HepG2 (cell line): ENCODE data around the gene TBC1D16. TPM values are rescaled to one million over a fixed set of nuclear protein-coding genes. Genes with fewer than 3 reads are reported as not detected.
A peak's percentile ranks its signal among the peaks of the same experiment; 100 is the strongest.

Source experiments
- CEBPG ChIP-seq: IDR thresholded peaks from 2 replicates; pipeline ENCODE4 v1.6.1; 2016
- GATAD2A ChIP-seq: IDR thresholded peaks from 2 replicates; pipeline ENCODE4 v1.6.1; 2016
- KDM4B ChIP-seq: sonication (generic); formaldehyde crosslinking; IDR thresholded peaks from 2 replicates; pipeline ENCODE4 v1.4.0; 2020; ENCODE audit warnings: missing genetic modification reagents
- NFIB ChIP-seq: sonication (generic); formaldehyde crosslinking; IDR thresholded peaks from 2 replicates; pipeline ENCODE4 v1.9.0; 2021; ENCODE audit warnings: missing genetic modification reagents, mild to moderate bottlenecking, borderline replicate concordance
- PHF8 ChIP-seq: sonication (generic); formaldehyde crosslinking; IDR thresholded peaks from 2 replicates; pipeline ENCODE4 v1.5.0; 2020; ENCODE audit warnings: missing genetic modification reagents
- POLR2G ChIP-seq: fragments of 200-400 bp; formaldehyde crosslinking; IDR thresholded peaks from 2 replicates; pipeline ENCODE4 v1.6.1; 2018; ENCODE audit warnings: mild to moderate bottlenecking, low read depth, low read length, moderate library complexity
- REPIN1 ChIP-seq: sonication (generic); formaldehyde crosslinking; IDR thresholded peaks from 2 replicates; pipeline ENCODE4 v1.8.0; 2022; ENCODE audit warnings: missing genetic modification reagents, low read depth, mild to moderate bottlenecking, borderline replicate concordance
- SKIL ChIP-seq: sonication (generic); formaldehyde crosslinking; IDR thresholded peaks from 2 replicates; pipeline ENCODE4 v1.8.0; 2022; ENCODE audit warnings: missing genetic modification reagents, mild to moderate bottlenecking, moderate library complexity, borderline replicate concordance
- SP1 ChIP-seq, 2 experiments: fragments of 450-650 bp in 1 of 2; sonication (generic) in 1 of 2; formaldehyde crosslinking in 1 of 2; IDR thresholded peaks; 2 replicates each; pipeline versions ENCODE4 v1.4.0 to v1.6.1; 2016 to 2020; ENCODE audit warnings: missing genetic modification reagents in 1 of 2
- STAT6 ChIP-seq: sonication (generic); formaldehyde crosslinking; IDR thresholded peaks from 2 replicates; pipeline ENCODE4 v1.4.0; 2020; ENCODE audit warnings: missing genetic modification reagents, mild to moderate bottlenecking, borderline replicate concordance
- ZHX2 ChIP-seq, 2 experiments: sonication (generic) in 1 of 2; formaldehyde crosslinking in 1 of 2; IDR thresholded peaks; 2 replicates each; pipeline versions ENCODE4 v1.6.1 to v1.9.0; 2014 to 2022; ENCODE audit warnings: antibody characterized with exemption in 1 of 2, borderline replicate concordance in 1 of 2, inconsistent platforms in 1 of 2, low read depth in 1 of 2, missing genetic modification reagents in 1 of 2
- ZMYM4 ChIP-seq: sonication (generic); formaldehyde crosslinking; IDR thresholded peaks from 2 replicates; pipeline ENCODE4 v1.8.1; 2023; ENCODE audit warnings: mild to moderate bottlenecking, missing genetic modification reagents
- ZNF234 ChIP-seq: sonication (generic); formaldehyde crosslinking; conservative IDR thresholded peaks from 2 replicates; pipeline ENCODE4 v1.5.1; 2020; ENCODE audit warnings: mild to moderate bottlenecking, missing genetic modification reagents
- ZNF24 ChIP-seq: fragments of 450-650 bp; IDR thresholded peaks from 2 replicates; pipeline ENCODE4 v1.6.1; 2017; ENCODE audit warnings: antibody characterized with exemption, mild to moderate bottlenecking
- ZNF430 ChIP-seq: sonication (generic); formaldehyde crosslinking; IDR thresholded peaks from 2 replicates; pipeline ENCODE4 v1.9.0; 2021; ENCODE audit warnings: mild to moderate bottlenecking, missing genetic modification reagents
- ZNF446 ChIP-seq: sonication (generic); formaldehyde crosslinking; IDR thresholded peaks from 2 replicates; pipeline ENCODE4 v1.5.0; 2020; ENCODE audit warnings: mild to moderate bottlenecking, missing genetic modification reagents
- ZNF678 ChIP-seq: sonication (generic); formaldehyde crosslinking; IDR thresholded peaks from 2 replicates; pipeline ENCODE4 v1.4.0; 2020; ENCODE audit warnings: mild to moderate bottlenecking, missing genetic modification reagents
- ZSCAN29 ChIP-seq: sonication (generic); formaldehyde crosslinking; conservative IDR thresholded peaks from 2 replicates; pipeline ENCODE4 v1.4.0; 2020; ENCODE audit warnings: mild to moderate bottlenecking, missing genetic modification reagents
- polyA plus RNA-seq, 8 experiments: library from polyadenylated mRNA; depleted of rRNA in 3 of 8; stranded (reverse) in 7 of 8; unstranded in 1 of 8; fragments of >200 nt; fragmentation: Illumina TruSeq in 4 of 8; extraction: Trizol in 4 of 8; gene quantifications; 2 replicates each; pipeline versions ENCODE4 v1.2.1 to v1.2.3, GENCODE V29; 2011 to 2016; ENCODE audit warnings: low read depth in 4 of 8, missing spikeins in 1 of 8, mixed read lengths in 1 of 8; ENCODE audit not compliant: insufficient read depth in 1 of 8
- total RNA-seq, 5 experiments: library from RNA; depleted of rRNA; stranded (reverse); fragments of >200 nt; fragmentation: Illumina TruSeq; extraction: Trizol; gene quantifications; 2 replicates each; pipeline ENCODE4 v1.2.3, GENCODE V29; 2016; ENCODE audit warnings: low read depth in 1 of 5

Gene TBC1D16
- total and polyA plus RNA-seq, 2 of the 13 experiments (the other 11 are each of a cell fraction or from before 2014, with no cell fraction given) = 14.9 to 24.9 TPM

GRCh38 chr17:79988185-79988971 lies 47.3 kb downstream of the TBC1D16 start (continued):
- TF ChIP-seq ZSCAN29 (CRISPR knock-in tag) (peak; percentile 93), ZMYM4 (CRISPR knock-in tag) (peak; percentile 74), CEBPG (CRISPR knock-in tag) (peak; percentile 64), NFIB (no peak), STAT6 (peak; percentile 95; the same call in 1 of the 2 replicates), KDM4B (CRISPR knock-in tag) (peak; percentile 60; the same call in 1 of the 2 replicates), ZHX2 (IDR thresholded peaks at IDR 0.05; ENCODE audit: low read depth) (peak; percentile 58; the same call in 1 of the 2 replicates), ZHX2 (CRISPR knock-in tag; IDR thresholded peaks at IDR 0.05; ENCODE audit: borderline replicate concordance) (0 out of 2 replicates have a peak, but pooled peaks have one; percentile 84), GATAD2A (CRISPR knock-in tag) (peak; percentile 97), PHF8 (peak; percentile 37; the same call in 1 of the 2 replicates), ZNF678 (CRISPR knock-in tag) (peak; percentile 33; the same call in 1 of the 2 replicates), ZNF24 (no peak), REPIN1 (CRISPR knock-in tag) (peak; percentile 83), SP1 (IDR thresholded peaks at IDR 0.05) (no peak), SP1 (CRISPR knock-in tag; IDR thresholded peaks at IDR 0.05) (peak; percentile 61; the same call in 1 of the 2 replicates), ZNF430 (CRISPR knock-in tag) (peak; percentile 77; the same call in 1 of the 2 replicates), POLR2G (peak; percentile 93), ZNF234 (CRISPR knock-in tag) (no peak), ZNF446 (no peak), SKIL (CRISPR knock-in tag) (peak; percentile 91)
